OCI-LY1 (cell line): ENCODE results near the gene QRSL1.
A peak's percentile ranks its signal among the peaks of the same experiment; 100 is the strongest.

Experiments used
- H2AFZ ChIP-seq: fragments of 200-600 bp; sonication (generic), shearing (Covaris generic); 2 replicates; pipeline ENCODE4 v1.6.0; 2014; ENCODE audit warnings: antibody characterized with exemption, mild to moderate bottlenecking, low read length
- H3F3A ChIP-seq: fragments of 200-600 bp; sonication (generic), shearing (Covaris generic); 2 replicates; pipeline ENCODE4 v1.6.0; 2014; ENCODE audit warnings: mild to moderate bottlenecking, antibody characterized with exemption, low read length, moderate library complexity; ENCODE audit not compliant: insufficient read depth
- H3K27ac ChIP-seq: fragments of 200-600 bp; sonication (generic); 2 replicates; pipeline ENCODE4 v1.5.1; 2014; ENCODE audit warnings: low read length, mixed run types, mild to moderate bottlenecking, low read depth; ENCODE audit not compliant: poor library complexity, severe bottlenecking
- H3K27me3 ChIP-seq: fragments of 200-600 bp; sonication (generic); 2 replicates; pipeline ENCODE4 v1.6.0; 2014; ENCODE audit warnings: antibody characterized with exemption, mild to moderate bottlenecking, low read length, moderate library complexity; ENCODE audit not compliant: insufficient read depth
- H3K36me3 ChIP-seq: fragments of 200-600 bp; sonication (generic); 2 replicates; pipeline ENCODE4 v1.6.1; 2014; ENCODE audit warnings: mild to moderate bottlenecking, antibody characterized with exemption, low read length, moderate library complexity, mixed read lengths; ENCODE audit not compliant: insufficient read depth
- H3K4me1 ChIP-seq: fragments of 200-600 bp; sonication (generic); 2 replicates; pipeline ENCODE4 v1.5.1; 2014; ENCODE audit warnings: mild to moderate bottlenecking, low read length, moderate library complexity; ENCODE audit not compliant: insufficient read depth, severe bottlenecking
- H3K4me2 ChIP-seq: fragments of 200-600 bp; sonication (generic), shearing (Covaris generic); 2 replicates; pipeline ENCODE4 v1.6.1; 2014; ENCODE audit warnings: low read length
- H3K4me3 ChIP-seq: fragments of 200-600 bp; sonication (generic); 2 replicates; pipeline ENCODE4 v1.5.1; 2014; ENCODE audit warnings: low read length, low read depth, mild to moderate bottlenecking, mixed read lengths; ENCODE audit not compliant: poor library complexity, severe bottlenecking
- H3K79me2 ChIP-seq: fragments of 200-600 bp; shearing (Covaris generic); 2 replicates; pipeline ENCODE4 v1.6.1; 2016; ENCODE audit warnings: mixed run types, low read length, mixed read lengths; ENCODE audit not compliant: insufficient read depth
- H3K9ac ChIP-seq: fragments of 200-600 bp; sonication (generic), shearing (Covaris generic); 2 replicates; pipeline ENCODE4 v1.6.1; 2014; ENCODE audit warnings: mild to moderate bottlenecking, low read length, mixed read lengths
- H3K9me2 ChIP-seq: fragments of 200-600 bp; sonication (generic), shearing (Covaris generic); 2 replicates; pipeline ENCODE4 v1.6.1; 2014; ENCODE audit warnings: low read depth, mild to moderate bottlenecking, low read length, mixed read lengths
- H3K9me3 ChIP-seq: fragments of 200-600 bp; shearing (Covaris generic); 2 replicates; pipeline ENCODE4 v1.6.1; 2014; ENCODE audit warnings: low read length, mixed read lengths
- H4K20me1 ChIP-seq: fragments of 200-600 bp; sonication (generic), shearing (Covaris generic); 2 replicates; pipeline ENCODE4 v1.6.0; 2016; ENCODE audit warnings: mild to moderate bottlenecking, low read length; ENCODE audit not compliant: insufficient read depth
- EZH2 ChIP-seq: fragments of 200-600 bp; sonication (generic), shearing (Covaris generic); IDR thresholded peaks from 2 replicates; pipeline ENCODE4 v1.8.0; 2017; ENCODE audit warnings: borderline replicate concordance, mixed run types, mild to moderate bottlenecking, antibody characterized with exemption, low read length, moderate library complexity, mixed read lengths
- TF ChIP-seq, protein P1 (sequence below): fragments of 200-600 bp; sonication (generic), shearing (Covaris generic); IDR thresholded peaks from 2 replicates; pipeline ENCODE4 v1.5.1; 2017; ENCODE audit warnings: mild to moderate bottlenecking, antibody characterized with exemption, low read length, moderate library complexity, mixed read lengths

The QRSL1 gene

DNA sequence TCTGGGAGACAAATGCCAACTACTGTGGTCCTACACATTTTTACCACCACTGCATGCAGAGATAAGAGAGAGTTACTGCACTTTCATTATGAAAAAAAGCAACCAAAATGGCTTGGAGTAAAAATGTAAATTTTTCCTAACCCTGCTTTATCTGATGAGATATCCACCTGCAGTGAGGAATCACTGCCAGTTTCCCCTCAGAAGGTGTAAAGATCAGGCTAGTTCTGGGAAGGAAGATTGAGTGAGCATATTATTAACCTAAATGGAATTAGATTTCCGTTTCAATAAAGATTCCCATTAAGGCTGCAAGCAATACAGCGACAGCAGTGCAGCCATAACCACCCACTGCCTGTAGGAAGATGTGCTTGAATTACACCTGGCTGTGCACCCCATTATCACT lies 84.9 kb downstream of the QRSL1 start:
- Histone ChIP-seq H3K79me2 (no peaks in the 10 kb centered on the region), H3K4me2 (peak overlapping the region; percentile 71; the same call in 1 of the 2 replicates), H3K9ac (peak overlapping the region; percentile 74; the same call in 1 of the 2 replicates), H4K20me1 (no peaks in the 10 kb centered on the region), H3K9me2 (no peaks in the 10 kb centered on the region), H3K4me3 (no peak overlapping the region), H2AFZ (no peak overlapping the region), H3K9me3 (no peaks in the 10 kb centered on the region), H3F3A (no peaks in the 10 kb centered on the region), H3K27me3 (no peaks in the 10 kb centered on the region), H3K4me1 (peaks cover 95% of the 10 kb centered on the region), H3K27ac (peak overlapping the region; percentile 98), H3K36me3 (no peaks in the 10 kb centered on the region)
- TF ChIP-seq EZH2: no peak

DNA sequence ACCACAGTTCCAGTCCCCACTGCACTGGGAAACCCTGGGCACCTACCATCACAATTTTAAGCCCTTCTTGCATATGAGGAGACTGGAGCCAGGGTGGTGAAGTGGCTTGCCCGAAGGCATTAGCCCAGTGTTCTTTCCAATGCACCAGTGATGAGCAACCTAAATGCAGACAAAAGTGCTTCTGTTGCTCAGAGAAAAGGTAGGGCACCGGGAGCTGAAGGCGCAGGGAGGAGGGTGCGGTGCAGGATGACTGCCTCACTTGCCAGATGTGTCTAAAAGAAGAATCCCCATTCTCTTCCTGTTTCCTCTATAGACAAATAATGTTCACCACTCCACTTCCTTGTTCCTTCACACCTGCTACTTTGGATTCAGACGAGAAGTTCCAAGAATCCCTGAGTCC lies 86.5 kb downstream of the QRSL1 start:
- TF ChIP-seq, protein P1, sequence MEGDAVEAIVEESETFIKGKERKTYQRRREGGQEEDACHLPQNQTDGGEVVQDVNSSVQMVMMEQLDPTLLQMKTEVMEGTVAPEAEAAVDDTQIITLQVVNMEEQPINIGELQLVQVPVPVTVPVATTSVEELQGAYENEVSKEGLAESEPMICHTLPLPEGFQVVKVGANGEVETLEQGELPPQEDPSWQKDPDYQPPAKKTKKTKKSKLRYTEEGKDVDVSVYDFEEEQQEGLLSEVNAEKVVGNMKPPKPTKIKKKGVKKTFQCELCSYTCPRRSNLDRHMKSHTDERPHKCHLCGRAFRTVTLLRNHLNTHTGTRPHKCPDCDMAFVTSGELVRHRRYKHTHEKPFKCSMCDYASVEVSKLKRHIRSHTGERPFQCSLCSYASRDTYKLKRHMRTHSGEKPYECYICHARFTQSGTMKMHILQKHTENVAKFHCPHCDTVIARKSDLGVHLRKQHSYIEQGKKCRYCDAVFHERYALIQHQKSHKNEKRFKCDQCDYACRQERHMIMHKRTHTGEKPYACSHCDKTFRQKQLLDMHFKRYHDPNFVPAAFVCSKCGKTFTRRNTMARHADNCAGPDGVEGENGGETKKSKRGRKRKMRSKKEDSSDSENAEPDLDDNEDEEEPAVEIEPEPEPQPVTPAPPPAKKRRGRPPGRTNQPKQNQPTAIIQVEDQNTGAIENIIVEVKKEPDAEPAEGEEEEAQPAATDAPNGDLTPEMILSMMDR: no peak
- no peak for TF ChIP-seq EZH2
- Histone ChIP-seq H3K27ac (peak overlapping the region; percentile 98), H3K4me1 (peaks cover 82% of the 10 kb centered on the region), H3K79me2 (no peaks in the 10 kb centered on the region), H3K4me2 (peak overlapping the region; percentile 71), H3K36me3 (no peaks in the 10 kb centered on the region), H3K9ac (peak overlapping the region; percentile 74), H3F3A (no peaks in the 10 kb centered on the region), H3K9me3 (no peaks in the 10 kb centered on the region), H3K27me3 (no peaks in the 10 kb centered on the region), H2AFZ (no peak overlapping the region), H4K20me1 (no peaks in the 10 kb centered on the region), H3K9me2 (no peaks in the 10 kb centered on the region), H3K4me3 (peak overlapping the region; percentile 50)

DNA sequence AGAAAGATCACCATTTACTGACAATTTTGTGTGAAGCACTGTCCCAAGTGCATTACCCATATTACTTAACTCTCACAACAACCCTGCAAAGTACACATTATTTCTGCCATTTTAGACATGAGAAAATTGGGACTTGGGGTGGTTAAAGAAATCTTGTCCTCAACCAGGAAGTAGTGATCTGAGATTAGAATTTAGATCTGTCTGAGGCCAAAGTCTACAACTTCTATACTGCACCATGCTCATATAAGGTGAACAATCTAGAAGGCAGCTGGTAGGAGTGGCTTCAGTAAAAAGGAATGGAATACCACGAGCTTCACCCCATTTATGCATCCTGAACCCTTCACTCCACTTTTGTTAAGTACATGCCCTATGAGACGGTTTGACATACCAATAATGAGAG lies 87.6 kb downstream of the QRSL1 start:
- Histone ChIP-seq H2AFZ (no peak overlapping the region), H3K27ac (peak overlapping the region; percentile 98), H3K4me1 (peaks cover 71% of the 10 kb centered on the region)

More for the DNA sequence above, 87.6 kb downstream of the QRSL1 start:
- Histone ChIP-seq H4K20me1 (no peaks in the 10 kb centered on the region), H3K9me2 (no peaks in the 10 kb centered on the region), H3K79me2 (no peaks in the 10 kb centered on the region), H3K9ac (peak overlapping the region; percentile 35; the same call in 1 of the 2 replicates), H3F3A (no peaks in the 10 kb centered on the region), H3K27me3 (no peaks in the 10 kb centered on the region), H3K4me2 (peak overlapping the region; percentile 12; the same call in 1 of the 2 replicates), H3K9me3 (no peaks in the 10 kb centered on the region), H3K4me3 (peak overlapping the region; percentile 22), H3K36me3 (no peaks in the 10 kb centered on the region)
- TF ChIP-seq, protein P1: no peak
- no peak for TF ChIP-seq EZH2
